Epithelial cell of prostate (primary cell): Measurements from ENCODE around the gene ELAVL1.
"Not testable (repeated sequence)": the region's sequence is repeated elsewhere in the genome, so short reads cannot be mapped to it uniquely, and the experiment has no call there.

Experiments
- DNase-seq: peaks from one replicate; pipeline ENCODE4 v3.0.0-alpha.2; 2011; ENCODE audit warnings: low read depth, low spot score
- H3K27ac ChIP-seq: fragments of 450-650 bp; 2 replicates; pipeline ENCODE4 v1.5.1; 2017; ENCODE audit warnings: mild to moderate bottlenecking

The ELAVL1 gene

GRCh38 chr19:7926021-7926726 lies 79.3 kb downstream of the ELAVL1 start, which contains the start of gene CTXN1:
TSS of gene CTXN1 (minus strand) at chr19:7926135. CDS start at chr19:7925538, 597 bp downstream.
- no peak for DNase-seq
- H3K27ac ChIP-seq: no peak within 1 kb of the TSS

GRCh38 chr19:7925171-7925851 lies 80.1 kb downstream of the ELAVL1 start:
- no peak overlapping the region for H3K27ac ChIP-seq
- DNase-seq: no peak

- no peak for DNase-seq
- no peak overlapping the region for H3K27ac ChIP-seq
Observed at GRCh38 chr19:7924651-7925170, 80.7 kb downstream of the ELAVL1 start.

GRCh38 chr19:7924241-7924640 lies 81.2 kb downstream of the ELAVL1 start:
- no peak overlapping the region for H3K27ac ChIP-seq
- DNase-seq: no peak

GRCh38 chr19:7923295-7924191 lies 81.9 kb downstream of the ELAVL1 start:
- DNase-seq: no peak
- H3K27ac ChIP-seq: no peak overlapping the region

GRCh38 chr19:7922836-7923195 lies 82.6 kb downstream of the ELAVL1 start:
- DNase-seq: no peak
- no peak overlapping the region for H3K27ac ChIP-seq

- DNase-seq: no peak
- H3K27ac ChIP-seq: peak overlapping the region; percentile 85
Observed at GRCh38 chr19:7921967-7922835, 83.2 kb downstream of the ELAVL1 start.

- no peak for DNase-seq
- peak overlapping the region; percentile 85 for H3K27ac ChIP-seq
Observed at GRCh38 chr19:7921302-7921966, 84.0 kb downstream of the ELAVL1 start.

GRCh38 chr19:7920519-7921301 lies 84.7 kb downstream of the ELAVL1 start:
- peak; percentile 72 for DNase-seq
- peak overlapping the region; percentile 85 for H3K27ac ChIP-seq

- H3K27ac ChIP-seq: peak within 1 kb of the TSS; percentile 85
- DNase-seq: peak; percentile 61
Observed at GRCh38 chr19:7919610-7920518, 85.6 kb downstream of the ELAVL1 start, which contains the start of gene SNAPC2. TSS of gene SNAPC2 (plus strand) at chr19:7920338. CDS start at chr19:7920367, 29 bp downstream.

- H3K27ac ChIP-seq: no peak overlapping the region
- DNase-seq: no peak
Observed at GRCh38 chr19:7918615-7919421, 86.6 kb downstream of the ELAVL1 start.

GRCh38 chr19:7918062-7918614 lies 87.3 kb downstream of the ELAVL1 start:
- H3K27ac ChIP-seq: not testable (repeated sequence)

GRCh38 chr19:7917267-7918061 lies 88.0 kb downstream of the ELAVL1 start:
- no peak for DNase-seq
- peak overlapping the region; percentile 22 for H3K27ac ChIP-seq

More at GRCh38 chr19:7918062-7918614, 87.3 kb downstream of the ELAVL1 start:
- DNase-seq: not testable (repeated sequence)

- DNase-seq: no peak
- peak overlapping the region; percentile 22 for H3K27ac ChIP-seq
Observed at GRCh38 chr19:7916955-7917266, 88.5 kb downstream of the ELAVL1 start.
